ENCODE results near the gene WDR18.

- TF ChIP-seq CTCF (conservative IDR thresholded peaks at IDR 0.05; ENCODE audit: low read depth, low read length), result no peak
- no peak for TF ChIP-seq EZH2 (IDR thresholded peaks at IDR 0.05; ENCODE audit: low read length, unreplicated experiment)
- no peak for TF ChIP-seq EZH2phosphoT487 (IDR thresholded peaks at IDR 0.05; ENCODE audit: borderline replicate concordance, low read length)
These were observed 34.9 kb downstream of the WDR18 start for GRCh38 chr19:1018932-1019615.
